ENCODE measurements around the gene ANLN.

ANLN gene

GRCh38 chr7:36349626-36350025, 40.0 kb upstream of the ANLN start:
- H3K4me3 ChIP-seq (ENCODE audit: low read depth, low read length), result no peak overlapping the region
- TF ChIP-seq CTCF (IDR thresholded peaks at IDR 0.05; ENCODE audit: insufficient read depth, low read depth, low read length, missing control alignments), result no peak
- no peak for DNase-seq (ENCODE audit: low read depth)

GRCh38 chr7:36355490-36355889, 34.2 kb upstream of the ANLN start:
- no peak overlapping the region for H3K4me3 ChIP-seq (ENCODE audit: low read depth, low read length)
- TF ChIP-seq CTCF (IDR thresholded peaks at IDR 0.05; ENCODE audit: insufficient read depth, low read depth, low read length, missing control alignments), result no peak
- no peak for DNase-seq (ENCODE audit: low read depth)

GRCh38 chr7:36357054-36357453, 32.6 kb upstream of the ANLN start:
- TF ChIP-seq CTCF (IDR thresholded peaks at IDR 0.05; ENCODE audit: insufficient read depth, low read depth, low read length, missing control alignments), result no peak
- DNase-seq (ENCODE audit: low read depth), result no peak
- H3K4me3 ChIP-seq (ENCODE audit: low read depth, low read length), result no peak overlapping the region

- no peak overlapping the region for H3K4me3 ChIP-seq (ENCODE audit: low read depth, low read length)
- DNase-seq (ENCODE audit: low read depth), result no peak
- no peak for TF ChIP-seq CTCF (IDR thresholded peaks at IDR 0.05; ENCODE audit: insufficient read depth, low read depth, low read length, missing control alignments)
Measured at GRCh38 chr7:36358589-36358988, 31.1 kb upstream of the ANLN start.

- H3K4me3 ChIP-seq (ENCODE audit: low read depth, low read length), result no peak overlapping the region
- no peak for TF ChIP-seq CTCF (IDR thresholded peaks at IDR 0.05; ENCODE audit: insufficient read depth, low read depth, low read length, missing control alignments)
Measured at GRCh38 chr7:36360244-36360643, 29.4 kb upstream of the ANLN start.

GRCh38 chr7:36361227-36361626, 28.4 kb upstream of the ANLN start:
- no peak for TF ChIP-seq CTCF (IDR thresholded peaks at IDR 0.05; ENCODE audit: insufficient read depth, low read depth, low read length, missing control alignments)
- H3K4me3 ChIP-seq (ENCODE audit: low read depth, low read length), result no peak overlapping the region
- DNase-seq (ENCODE audit: low read depth), result no peak

More at GRCh38 chr7:36360244-36360643, 29.4 kb upstream of the ANLN start:
- DNase-seq (ENCODE audit: low read depth), result no peak

GRCh38 chr7:36363515-36363914, 26.1 kb upstream of the ANLN start:
- H3K4me3 ChIP-seq (ENCODE audit: low read depth, low read length), result no peak overlapping the region
- no peak for DNase-seq (ENCODE audit: low read depth)
- no peak for TF ChIP-seq CTCF (IDR thresholded peaks at IDR 0.05; ENCODE audit: insufficient read depth, low read depth, low read length, missing control alignments)

Data from GM12865 (cell line).